Astrocyte (in vitro differentiated cells and primary cell): ENCODE results near the gene ATP6V0E1. TPM values are rescaled to one million over a fixed set of nuclear protein-coding genes. Genes with fewer than 3 reads are reported as not detected.
A peak's percentile ranks its signal among the peaks of the same experiment; 100 is the strongest.

Experiments used
- DNase-seq: peaks from one replicate; pipeline ENCODE4 v3.0.0-alpha.2; 2010; ENCODE audit warnings: low read depth
- FAIRE-seq: peaks from 2 replicates; lab custom pipeline; 2011; peaks lifted over from hg19 to GRCh38; lab: Jason Lieb, UNC
- H2AFZ ChIP-seq: 2 replicates; pipeline ENCODE4 v1.6.0; 2012; ENCODE audit warnings: low read depth, low read length, inconsistent platforms
- H3K27ac ChIP-seq: 2 replicates; pipeline ENCODE4 v1.5.1; 2011; ENCODE audit warnings: low read depth, low read length, inconsistent platforms
- H3K27me3 ChIP-seq: 2 replicates; pipeline ENCODE4 v1.6.0; 2011; ENCODE audit warnings: low read length, inconsistent platforms; ENCODE audit not compliant: insufficient read depth
- H3K36me3 ChIP-seq: 2 replicates; pipeline ENCODE4 v1.5.1; 2011; ENCODE audit warnings: low read length, inconsistent platforms; ENCODE audit not compliant: insufficient read depth
- H3K4me1 ChIP-seq: 2 replicates; pipeline ENCODE4 v1.5.1; 2011; ENCODE audit warnings: low read length, inconsistent platforms; ENCODE audit not compliant: insufficient read depth
- H3K4me2 ChIP-seq: 2 replicates; pipeline ENCODE4 v1.6.0; 2012; ENCODE audit warnings: low read length, inconsistent platforms
- H3K4me3 ChIP-seq: 2 replicates; pipeline ENCODE4 v1.5.1; 2011; ENCODE audit warnings: low read depth, mild to moderate bottlenecking, low read length, inconsistent platforms; ENCODE audit not compliant: insufficient read depth
- H3K79me2 ChIP-seq: 2 replicates; pipeline ENCODE4 v1.6.0; 2012; ENCODE audit warnings: mild to moderate bottlenecking, low read length, inconsistent platforms; ENCODE audit not compliant: insufficient read depth
- H3K9ac ChIP-seq: 2 replicates; pipeline ENCODE4 v1.6.0; 2012; ENCODE audit warnings: mild to moderate bottlenecking, low read length, inconsistent platforms
- H3K9me3 ChIP-seq: 2 replicates; pipeline ENCODE4 v1.5.1; 2012; ENCODE audit warnings: low read depth, mild to moderate bottlenecking, low read length, inconsistent platforms; ENCODE audit not compliant: insufficient read depth
- H4K20me1 ChIP-seq: 2 replicates; pipeline ENCODE4 v1.6.0; 2012; ENCODE audit warnings: low read length, inconsistent platforms; ENCODE audit not compliant: insufficient read depth
- H3K27ac Mint-ChIP-seq: one replicate; pipeline ENCODE4 v1.8.0; 2021; ENCODE audit warnings: mild to moderate bottlenecking, mixed read lengths; ENCODE audit not compliant: unreplicated experiment
- H3K27me3 Mint-ChIP-seq: one replicate; pipeline ENCODE4 v1.8.0; 2021; ENCODE audit warnings: low read depth, mixed read lengths; ENCODE audit not compliant: unreplicated experiment
- H3K36me3 Mint-ChIP-seq: one replicate; pipeline ENCODE4 v1.8.0; 2021; ENCODE audit warnings: low read depth, mixed read lengths; ENCODE audit not compliant: unreplicated experiment
- H3K4me1 Mint-ChIP-seq: one replicate; pipeline ENCODE4 v1.8.0; 2021; ENCODE audit warnings: low read depth, mixed read lengths; ENCODE audit not compliant: unreplicated experiment
- H3K4me3 Mint-ChIP-seq: one replicate; pipeline ENCODE4 v1.8.0; 2021; ENCODE audit warnings: mild to moderate bottlenecking, moderate library complexity, mixed read lengths; ENCODE audit not compliant: unreplicated experiment
- H3K9me3 Mint-ChIP-seq: one replicate; pipeline ENCODE4 v1.8.0; 2021; ENCODE audit warnings: mild to moderate bottlenecking, mixed read lengths; ENCODE audit not compliant: unreplicated experiment
- EZH2 ChIP-seq: IDR thresholded peaks from 2 replicates; pipeline ENCODE4 v1.6.1; 2012; ENCODE audit warnings: mild to moderate bottlenecking, low read length, inconsistent platforms; ENCODE audit not compliant: insufficient read depth
- total RNA-seq: library from RNA; stranded (reverse); gene quantifications from 2 replicates; pipeline ENCODE4 v1.2.1, GENCODE V29; 2021
- TF ChIP-seq, protein P1 (sequence below): IDR thresholded peaks from 2 replicates; pipeline ENCODE4 v1.5.1; 2011; ENCODE audit warnings: low read depth, mild to moderate bottlenecking, inconsistent platforms, low read length, moderate library complexity; ENCODE audit not compliant: insufficient read depth

Gene ATP6V0E1
- total RNA-seq, 1 donor from 2014 or later: 327 TPM

GRCh38 chr5:172939071-172939470 lies 44.5 kb upstream of the ATP6V0E1 start:
- no peak overlapping the region for H3K4me3 ChIP-seq
- no peak overlapping the region for H3K27ac Mint-ChIP-seq
- peaks cover 9% of the 10 kb centered on the region for H3K36me3 Mint-ChIP-seq

DNA sequence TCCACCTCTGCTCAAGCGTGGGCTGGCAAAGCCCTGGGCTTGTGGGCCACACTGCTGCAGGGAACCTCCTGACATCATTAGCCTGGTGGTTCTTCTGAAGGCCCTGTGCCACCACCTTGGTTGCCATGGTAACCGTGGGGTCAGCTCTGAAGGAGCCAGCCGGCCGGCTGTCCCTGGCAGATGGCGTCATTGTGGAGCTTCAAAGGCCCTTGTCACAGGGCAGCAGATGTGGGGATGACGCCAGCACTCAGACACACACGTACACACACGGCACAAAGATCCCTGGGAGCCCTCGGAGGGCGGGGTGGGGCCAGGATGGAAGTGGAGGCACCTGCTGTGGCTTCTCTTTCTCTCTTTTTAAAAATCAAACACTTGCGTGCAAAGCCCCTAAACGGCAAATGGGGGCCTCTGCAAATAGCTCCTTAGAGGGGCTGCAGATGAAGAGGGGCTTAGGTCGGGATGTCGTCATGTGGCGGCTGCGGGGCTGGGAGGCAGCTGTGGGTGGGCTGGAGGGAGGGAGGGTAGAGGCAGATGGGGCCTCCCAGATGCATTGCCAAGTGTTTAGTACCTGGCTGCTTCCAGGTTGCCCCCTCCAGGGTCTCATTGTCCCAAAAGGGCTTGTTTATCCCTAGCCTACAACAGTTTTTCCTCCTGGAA lies 43.8 kb upstream of the ATP6V0E1 start:
- TF ChIP-seq, protein P1, sequence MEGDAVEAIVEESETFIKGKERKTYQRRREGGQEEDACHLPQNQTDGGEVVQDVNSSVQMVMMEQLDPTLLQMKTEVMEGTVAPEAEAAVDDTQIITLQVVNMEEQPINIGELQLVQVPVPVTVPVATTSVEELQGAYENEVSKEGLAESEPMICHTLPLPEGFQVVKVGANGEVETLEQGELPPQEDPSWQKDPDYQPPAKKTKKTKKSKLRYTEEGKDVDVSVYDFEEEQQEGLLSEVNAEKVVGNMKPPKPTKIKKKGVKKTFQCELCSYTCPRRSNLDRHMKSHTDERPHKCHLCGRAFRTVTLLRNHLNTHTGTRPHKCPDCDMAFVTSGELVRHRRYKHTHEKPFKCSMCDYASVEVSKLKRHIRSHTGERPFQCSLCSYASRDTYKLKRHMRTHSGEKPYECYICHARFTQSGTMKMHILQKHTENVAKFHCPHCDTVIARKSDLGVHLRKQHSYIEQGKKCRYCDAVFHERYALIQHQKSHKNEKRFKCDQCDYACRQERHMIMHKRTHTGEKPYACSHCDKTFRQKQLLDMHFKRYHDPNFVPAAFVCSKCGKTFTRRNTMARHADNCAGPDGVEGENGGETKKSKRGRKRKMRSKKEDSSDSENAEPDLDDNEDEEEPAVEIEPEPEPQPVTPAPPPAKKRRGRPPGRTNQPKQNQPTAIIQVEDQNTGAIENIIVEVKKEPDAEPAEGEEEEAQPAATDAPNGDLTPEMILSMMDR: no peak
- TF ChIP-seq EZH2: no peak
- Mint-ChIP-seq H3K27ac (no peak overlapping the region), H3K4me3 (no peak overlapping the region), H3K4me1 (peaks cover 18% of the 10 kb centered on the region), H3K9me3 (no peaks in the 10 kb centered on the region), H3K27me3 (no peaks in the 10 kb centered on the region), H3K36me3 (peaks cover 10% of the 10 kb centered on the region)
- Histone ChIP-seq H3K27ac (no peak overlapping the region), H3K9me3 (no peaks in the 10 kb centered on the region), H3K4me2 (no peak overlapping the region), H4K20me1 (no peaks in the 10 kb centered on the region), H3K27me3 (no peaks in the 10 kb centered on the region), H3K4me1 (peaks cover 20% of the 10 kb centered on the region), H3K79me2 (no peaks in the 10 kb centered on the region), H2AFZ (no peak overlapping the region), H3K4me3 (no peak overlapping the region), H3K36me3 (no peaks in the 10 kb centered on the region), H3K9ac (no peak overlapping the region)
- DNase-seq (no peak), FAIRE-seq (no peak)

More at GRCh38 chr5:172939071-172939470, 44.5 kb upstream of the ATP6V0E1 start:
- H3K4me1 ChIP-seq: peaks cover 16% of the 10 kb centered on the region
- no peaks in the 10 kb centered on the region for H4K20me1 ChIP-seq
- no peak for DNase-seq
- no peaks in the 10 kb centered on the region for H3K27me3 ChIP-seq
- H2AFZ ChIP-seq: no peak overlapping the region
- no peak overlapping the region for H3K9ac ChIP-seq
- no peaks in the 10 kb centered on the region for H3K27me3 Mint-ChIP-seq
- H3K27ac ChIP-seq: no peak overlapping the region
- H3K4me3 Mint-ChIP-seq: no peak overlapping the region
- peaks cover 16% of the 10 kb centered on the region for H3K4me1 Mint-ChIP-seq
- no peaks in the 10 kb centered on the region for H3K36me3 ChIP-seq
- no peaks in the 10 kb centered on the region for H3K9me3 ChIP-seq
- FAIRE-seq: no peak
- TF ChIP-seq, protein P1: peak; percentile 22
- TF ChIP-seq EZH2: no peak
- H3K4me2 ChIP-seq: no peak overlapping the region
- no peaks in the 10 kb centered on the region for H3K79me2 ChIP-seq
- H3K9me3 Mint-ChIP-seq: no peaks in the 10 kb centered on the region
